HG02852 (cell line): Measurements from ENCODE around the gene FAM222A.

ENCODE experiments used
- ATAC-seq: cut with Tn5 transposase; IDR thresholded peaks from one replicate; pipeline ENCODE4 v1.9.1; 2021; ENCODE audit warnings: mild to moderate bottlenecking, moderate library complexity; ENCODE audit not compliant: unreplicated experiment

The FAM222A gene

GRCh38 chr12:109713187-109714070 is at the start of gene FAM222A:
Gene FAM222A, plus strand, starts transcription at chr12:109713825. Its CDS starts 30,322 bp downstream, at chr12:109744147.
- peak; percentile 89 for ATAC-seq

GRCh38 chr12:109664402-109664801 is 49.2 kb upstream of the FAM222A start:
- ATAC-seq: no peak

- no peak for ATAC-seq
Observed at GRCh38 chr12:109666068-109666467, 47.6 kb upstream of the FAM222A start.

GRCh38 chr12:109670731-109671130 is 42.9 kb upstream of the FAM222A start:
- no peak for ATAC-seq

- no peak for ATAC-seq
Observed at GRCh38 chr12:109671502-109671901, 42.1 kb upstream of the FAM222A start.

GRCh38 chr12:109673379-109673778 is 40.2 kb upstream of the FAM222A start:
- no peak for ATAC-seq

- no peak for ATAC-seq
Observed at GRCh38 chr12:109673884-109674283, 39.7 kb upstream of the FAM222A start.

- no peak for ATAC-seq
Observed at GRCh38 chr12:109675411-109675810, 38.2 kb upstream of the FAM222A start.

- ATAC-seq: no peak
Observed at GRCh38 chr12:109677279-109677691, 36.3 kb upstream of the FAM222A start.

GRCh38 chr12:109678719-109679118 is 34.9 kb upstream of the FAM222A start:
- ATAC-seq: no peak

GRCh38 chr12:109679501-109680263 is 33.9 kb upstream of the FAM222A start:
- no peak for ATAC-seq

GRCh38 chr12:109680264-109681005 is 33.2 kb upstream of the FAM222A start:
- no peak for ATAC-seq

- no peak for ATAC-seq
Observed at GRCh38 chr12:109681986-109682707, 31.5 kb upstream of the FAM222A start.

GRCh38 chr12:109682708-109683060 is 30.9 kb upstream of the FAM222A start:
- no peak for ATAC-seq

- no peak for ATAC-seq
Observed at GRCh38 chr12:109683316-109683715, 30.3 kb upstream of the FAM222A start.

GRCh38 chr12:109685574-109686447 is 27.8 kb upstream of the FAM222A start:
- no peak for ATAC-seq

- ATAC-seq: no peak
Observed at GRCh38 chr12:109686523-109686922, 27.1 kb upstream of the FAM222A start.

GRCh38 chr12:109687250-109687649 is 26.4 kb upstream of the FAM222A start:
- no peak for ATAC-seq

GRCh38 chr12:109689426-109689825 is 24.2 kb upstream of the FAM222A start:
- ATAC-seq: no peak

- ATAC-seq: no peak
Observed at GRCh38 chr12:109693160-109693559, 20.5 kb upstream of the FAM222A start.
